ENCODE measurements around the gene FBXO28.

Gene FBXO28

GRCh38 chr1:224159541-224159940 is 45.6 kb downstream of the FBXO28 start:
- no peak for DNase-seq (ENCODE audit: low spot score)

GRCh38 chr1:224160171-224160682 is 46.3 kb downstream of the FBXO28 start:
- no peak for DNase-seq (ENCODE audit: low spot score)

GRCh38 chr1:224162768-224163167 is 48.9 kb downstream of the FBXO28 start:
- DNase-seq (ENCODE audit: low spot score), result no peak

GRCh38 chr1:224163311-224163710 is 49.4 kb downstream of the FBXO28 start:
- DNase-seq (ENCODE audit: low spot score), result no peak

GRCh38 chr1:224168859-224169380 is 55.0 kb downstream of the FBXO28 start:
- DNase-seq (ENCODE audit: low spot score), result no peak

- no peak for DNase-seq (ENCODE audit: low spot score)
Observed at GRCh38 chr1:224169718-224170270, 55.9 kb downstream of the FBXO28 start.

- DNase-seq (ENCODE audit: low spot score), result no peak
Observed at GRCh38 chr1:224170343-224170742, 56.4 kb downstream of the FBXO28 start.

- DNase-seq (ENCODE audit: low spot score), result no peak
Observed at GRCh38 chr1:224170748-224171478, 57.0 kb downstream of the FBXO28 start.

- no peak for DNase-seq (ENCODE audit: low spot score)
Observed at GRCh38 chr1:224172229-224172628, 58.3 kb downstream of the FBXO28 start.

- no peak for DNase-seq (ENCODE audit: low spot score)
Observed at GRCh38 chr1:224173523-224173922, 59.6 kb downstream of the FBXO28 start.

GRCh38 chr1:224175617-224176016 is 61.7 kb downstream of the FBXO28 start:
- DNase-seq (ENCODE audit: low spot score), result peak; percentile 70

GRCh38 chr1:224177356-224177999 is 63.6 kb downstream of the FBXO28 start:
- no peak for DNase-seq (ENCODE audit: low spot score)

- no peak for DNase-seq (ENCODE audit: low spot score)
Observed at GRCh38 chr1:224178894-224179293, 65.0 kb downstream of the FBXO28 start.

GRCh38 chr1:224180783-224181452 is 67.0 kb downstream of the FBXO28 start:
- DNase-seq (ENCODE audit: low spot score), result no peak

- no peak for DNase-seq (ENCODE audit: low spot score)
Observed at GRCh38 chr1:224181453-224181810, 67.5 kb downstream of the FBXO28 start.

- DNase-seq (ENCODE audit: low spot score), result no peak
Observed at GRCh38 chr1:224182057-224182865, 68.3 kb downstream of the FBXO28 start.

- peak; percentile 94 for DNase-seq (ENCODE audit: low spot score)
Observed at GRCh38 chr1:224182866-224183590, 69.1 kb downstream of the FBXO28 start, which contains the start of gene DEGS1. Gene DEGS1, plus strand, starts transcription at chr1:224183240. Its CDS starts 97 bp downstream, at chr1:224183337.

- peak; percentile 77 for DNase-seq (ENCODE audit: low spot score)
Observed at GRCh38 chr1:224183591-224184312, 69.8 kb downstream of the FBXO28 start.

- DNase-seq (ENCODE audit: low spot score), result no peak
Observed at GRCh38 chr1:224185208-224185607, 71.3 kb downstream of the FBXO28 start.

GRCh38 chr1:224188286-224188685 is 74.4 kb downstream of the FBXO28 start:
- no peak for DNase-seq (ENCODE audit: low spot score)

Data from ecto neural progenitor cell (in vitro differentiated cells).